ENCODE data around the gene CWF19L2.
"Not testable (repeated sequence)": the region's sequence is repeated elsewhere in the genome, so short reads cannot be mapped to it uniquely, and the experiment has no call there.

The CWF19L2 gene

DNA sequence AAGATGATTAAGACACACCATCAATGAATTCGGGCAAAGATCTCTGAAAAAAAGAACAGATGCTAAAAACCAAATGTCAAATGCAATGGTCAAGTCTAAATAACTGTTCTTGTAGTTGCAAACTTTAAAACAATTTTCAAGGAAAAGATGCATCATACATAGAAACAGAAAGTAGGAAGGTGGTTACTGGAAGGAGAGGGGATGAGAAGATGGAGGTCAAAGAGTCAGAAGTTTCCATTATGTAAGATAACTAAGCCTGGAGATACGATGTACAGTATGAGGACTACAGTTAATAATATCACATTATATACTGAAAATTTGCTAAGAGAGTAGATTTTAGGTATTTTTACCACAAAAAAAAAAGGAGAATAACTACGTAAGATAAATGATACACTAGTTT is 27.1 kb downstream of the CWF19L2 start:
- DNase-seq = no peak

DNA sequence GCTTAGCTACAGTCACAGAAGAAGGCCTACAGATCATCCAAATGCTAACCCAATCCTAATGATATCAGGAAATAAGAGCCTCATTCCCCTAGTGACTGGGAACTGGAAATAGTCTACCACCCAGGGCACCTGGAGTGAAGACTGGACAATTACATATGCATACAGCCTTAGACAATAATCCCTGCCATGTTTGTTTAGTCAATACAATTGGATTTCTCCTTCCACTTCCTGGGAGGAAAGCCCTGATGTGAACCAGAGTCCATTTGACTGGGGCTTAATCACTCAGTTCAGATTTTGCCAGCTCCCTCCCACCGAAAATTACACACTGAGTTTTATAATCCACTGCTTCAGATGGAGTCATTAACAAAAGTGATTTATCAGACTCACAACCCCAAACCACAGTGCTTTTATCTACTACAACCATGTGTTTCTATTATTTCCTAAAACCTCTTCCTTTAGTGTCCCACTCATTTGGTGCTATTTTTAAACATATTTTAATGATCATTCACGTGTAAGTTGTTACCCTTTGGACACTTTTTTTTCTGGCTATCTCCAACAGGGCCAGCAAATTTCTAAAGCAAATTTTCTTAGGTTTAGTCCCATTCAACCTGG is 29.9 kb downstream of the CWF19L2 start:
- no peak for DNase-seq

DNA sequence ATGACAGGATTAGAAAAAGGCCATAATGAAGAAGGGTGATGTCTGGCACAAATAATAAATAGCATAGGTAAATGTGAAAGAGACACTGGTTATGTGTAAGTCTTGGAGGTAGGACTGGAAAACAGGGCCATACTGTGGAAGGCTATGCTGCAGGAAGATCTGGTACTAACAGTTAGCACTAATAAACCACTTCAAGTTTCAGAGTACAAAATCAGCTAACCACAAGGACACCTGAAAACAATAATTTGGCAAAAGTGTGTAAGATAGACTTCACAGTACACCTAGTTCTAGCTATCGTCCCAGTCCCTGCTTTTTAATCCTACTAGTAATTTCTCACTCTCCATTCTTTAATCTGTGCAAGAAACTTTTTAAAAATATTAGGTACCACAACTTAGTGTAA is 44.3 kb downstream of the CWF19L2 start:
- DNase-seq = no peak

DNA sequence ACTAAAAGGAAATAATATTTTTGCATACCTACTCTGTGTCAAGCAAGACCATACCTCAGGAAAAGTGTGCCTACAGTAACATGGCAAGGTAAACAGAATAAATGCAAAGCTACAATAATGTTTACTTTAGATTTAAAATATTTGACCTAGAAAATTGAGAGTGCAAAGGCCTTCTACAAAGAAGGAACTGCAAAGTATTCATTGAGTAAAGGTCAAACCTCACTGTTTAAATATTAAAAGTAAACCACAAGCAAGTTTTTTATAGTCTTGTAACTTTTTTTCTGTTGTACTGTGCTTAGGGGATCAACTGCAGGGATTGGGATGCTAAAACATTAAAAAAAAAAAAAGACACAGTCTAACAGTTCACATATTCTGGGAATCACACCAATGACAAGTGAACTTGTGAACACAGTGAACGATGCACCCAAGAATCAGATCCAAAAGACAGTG is 48.8 kb downstream of the CWF19L2 start:
- DNase-seq = no peak

DNA sequence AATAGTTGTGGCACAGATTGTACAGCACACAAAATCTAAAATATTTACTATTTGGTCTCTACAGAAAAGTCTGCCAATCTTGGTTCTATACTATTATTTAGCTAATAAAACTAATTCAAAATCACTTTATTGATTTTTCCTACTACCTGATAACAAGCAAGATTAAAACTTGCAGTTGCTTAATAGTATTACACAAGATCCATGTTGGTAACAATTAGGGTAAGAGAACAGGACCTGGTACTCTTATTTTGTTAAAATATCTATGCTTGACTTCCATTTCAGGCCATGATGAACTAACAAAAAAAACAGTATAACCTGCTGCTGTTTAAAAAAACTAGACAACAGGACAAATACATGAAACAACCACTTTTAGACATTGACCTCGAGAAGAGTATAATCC is 52.4 kb downstream of the CWF19L2 start:
- DNase-seq = no peak

DNA sequence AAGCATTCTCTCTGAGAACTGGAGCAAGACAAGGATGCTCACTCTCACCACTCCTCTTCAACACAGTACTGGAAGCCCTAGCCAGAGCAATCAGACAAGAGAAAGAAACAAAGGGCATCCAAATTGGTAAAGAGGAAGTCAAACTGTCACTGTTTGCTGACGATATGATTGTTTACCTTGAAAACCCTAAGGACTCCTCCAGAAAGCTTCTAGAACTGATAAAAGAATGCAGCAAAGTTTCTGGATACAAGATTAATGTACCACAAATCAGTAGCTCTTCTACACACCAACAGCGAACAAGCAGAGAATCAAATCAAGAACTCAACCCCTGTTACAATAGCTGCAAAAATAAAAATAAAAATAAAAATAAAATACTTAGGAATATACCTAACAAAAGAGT is 56.5 kb downstream of the CWF19L2 start:
- not testable (repeated sequence) for DNase-seq

DNA sequence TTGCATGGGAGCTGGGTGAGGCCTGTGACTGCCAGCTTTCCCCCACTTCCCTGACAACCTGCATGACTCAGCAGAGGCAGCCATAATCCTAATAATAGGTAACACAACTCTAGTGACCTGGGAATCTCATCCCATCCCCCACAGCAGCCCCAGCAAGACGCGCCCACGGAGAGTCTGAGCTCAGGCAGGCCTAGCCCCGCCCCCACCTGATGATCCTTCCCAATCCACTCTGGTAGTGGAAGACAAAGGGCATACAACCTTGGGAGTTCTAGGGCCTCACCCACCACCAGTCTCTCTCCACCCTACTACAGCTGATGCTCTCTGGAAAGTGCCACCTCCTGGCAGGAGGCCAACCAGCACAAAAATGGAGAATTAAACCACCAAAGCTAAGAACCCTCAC is 60.3 kb downstream of the CWF19L2 start:
- no peak for DNase-seq

DNA sequence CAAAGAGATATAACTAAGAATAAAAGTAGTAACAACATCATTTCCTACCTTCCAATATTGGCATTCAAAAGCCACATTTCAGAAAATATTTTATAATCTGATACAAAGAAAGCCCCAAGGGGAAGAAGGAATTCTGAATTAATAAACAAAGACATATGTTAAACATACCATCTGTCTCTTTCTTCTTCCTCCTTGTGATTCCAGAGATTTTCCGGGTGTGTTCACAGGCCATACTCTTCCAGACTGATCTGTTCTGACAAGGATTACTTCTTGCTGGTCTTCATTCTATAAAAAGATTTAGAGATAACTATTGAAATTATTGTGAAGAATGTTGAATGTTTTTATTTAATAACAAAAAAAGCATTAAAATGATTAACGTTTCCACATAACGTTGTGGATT is 65.0 kb downstream of the CWF19L2 start:
- no peak for DNase-seq

DNA sequence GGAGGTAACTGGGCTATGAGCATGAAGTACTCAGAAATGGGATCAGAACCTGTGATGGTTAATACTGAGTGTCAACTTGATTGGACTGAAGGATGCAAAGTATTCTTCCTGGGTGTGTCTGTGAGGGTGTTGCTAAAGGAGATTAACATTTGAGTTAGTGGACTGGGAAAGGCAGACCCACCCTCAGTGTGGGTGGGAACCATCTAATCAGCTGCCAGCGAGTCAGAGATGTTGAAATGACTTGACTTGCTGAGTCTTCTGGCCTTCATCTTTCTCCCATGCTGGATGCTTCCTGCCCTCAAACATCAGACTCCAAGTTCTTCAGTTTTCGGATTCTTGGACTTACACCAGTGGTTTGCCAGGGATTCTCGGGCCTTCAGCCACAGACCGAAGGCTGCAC is 66.9 kb downstream of the CWF19L2 start:
- DNase-seq = not testable (repeated sequence)

DNA sequence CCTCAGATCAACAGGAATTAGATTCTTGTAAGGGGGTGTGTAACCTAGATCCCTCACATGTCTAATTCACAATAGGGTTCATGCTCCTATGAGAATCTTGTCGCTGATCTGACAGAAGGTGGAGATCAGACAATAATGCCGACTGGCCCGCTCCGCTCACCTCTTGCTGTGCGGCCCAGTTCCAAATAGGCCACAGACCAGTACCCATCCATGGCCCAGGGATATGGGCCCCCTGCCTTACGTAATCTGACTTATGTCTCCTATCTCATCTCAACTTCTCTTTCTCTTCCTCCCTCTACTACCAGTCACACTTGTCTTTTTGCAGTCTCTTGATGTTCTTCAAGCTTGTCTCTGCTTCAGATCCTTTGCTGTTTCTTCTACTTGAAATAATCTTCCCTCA is 70.0 kb downstream of the CWF19L2 start:
- no peak for DNase-seq

DNA sequence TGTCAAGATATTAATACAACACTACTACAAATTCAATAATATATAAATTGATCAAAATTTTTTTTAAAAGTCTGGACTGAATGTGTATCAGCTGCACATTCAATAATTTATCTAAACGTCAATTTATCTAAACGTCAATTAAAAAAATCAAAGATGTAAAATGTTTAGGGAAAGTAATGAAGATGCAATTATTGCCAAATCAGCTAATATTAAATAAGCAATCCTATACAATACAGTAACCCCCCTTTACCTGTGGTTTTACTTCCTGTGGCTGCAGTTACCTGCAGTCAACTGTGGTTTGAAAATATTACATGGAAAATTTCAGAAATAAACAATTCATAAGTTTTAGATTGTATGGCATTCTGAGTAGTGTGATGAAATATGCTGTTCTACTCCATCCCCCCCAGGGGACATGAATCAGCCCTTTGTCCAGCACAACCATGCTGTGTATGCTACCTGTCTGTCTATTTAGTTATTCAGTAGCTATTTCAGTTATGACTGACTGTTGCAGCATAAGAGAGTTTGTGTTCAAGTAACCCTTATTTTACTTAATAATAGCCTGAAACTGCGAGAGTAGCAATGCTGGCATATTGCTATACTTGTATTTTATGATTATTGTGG is 72.2 kb downstream of the CWF19L2 start:
- DNase-seq = no peak

DNA sequence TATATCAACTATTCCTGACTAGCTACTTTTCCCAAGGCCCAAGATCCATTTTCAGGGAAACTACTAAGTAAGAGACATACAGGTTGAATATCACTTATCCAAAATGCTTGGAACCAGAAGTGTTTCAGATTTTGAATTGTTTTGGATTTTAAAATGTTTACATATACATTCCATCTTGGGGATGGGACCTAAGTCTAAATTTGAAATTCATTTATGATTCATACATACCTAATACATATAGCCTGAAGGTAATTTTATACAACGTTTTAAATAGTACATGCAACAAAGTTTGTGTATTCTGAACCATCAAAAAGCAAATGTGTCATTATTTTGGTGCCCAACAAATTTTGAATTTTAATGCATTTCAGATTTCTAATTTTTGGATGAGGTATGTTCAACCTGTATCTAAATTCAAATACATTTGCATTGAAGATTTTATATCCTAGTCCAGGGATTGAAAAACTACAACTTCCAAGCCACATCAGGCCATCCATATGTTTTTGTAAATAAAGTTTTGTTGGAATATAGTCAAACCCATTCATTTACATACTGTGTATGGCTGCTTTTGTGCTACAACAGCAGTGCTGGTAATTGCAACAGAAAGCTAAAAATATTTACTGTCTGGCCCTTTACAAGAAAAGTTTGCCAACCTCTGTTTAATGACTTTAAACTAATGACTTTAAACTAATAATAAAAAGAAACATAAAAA is 73.3 kb downstream of the CWF19L2 start:
- DNase-seq = no peak

DNA sequence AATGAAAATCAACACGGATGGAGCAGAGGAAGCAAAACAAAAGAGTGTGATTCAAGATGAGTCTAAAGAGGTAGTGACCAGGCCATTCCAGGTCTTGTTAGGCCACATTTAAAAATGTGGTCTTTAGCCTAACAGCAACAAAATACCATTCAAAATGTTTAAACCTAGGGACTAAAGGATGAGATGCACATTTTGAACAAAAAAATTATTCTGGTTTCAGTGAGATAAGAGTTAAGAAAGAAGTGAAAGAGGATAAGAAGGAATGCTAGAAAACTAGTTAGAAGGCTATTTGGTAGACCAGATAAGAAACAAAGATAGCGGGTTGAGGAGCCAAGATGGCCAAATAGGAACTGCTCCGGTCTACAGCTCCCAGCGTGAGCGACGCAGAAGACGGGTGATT is 85.2 kb downstream of the CWF19L2 start:
- no peak for DNase-seq

DNA sequence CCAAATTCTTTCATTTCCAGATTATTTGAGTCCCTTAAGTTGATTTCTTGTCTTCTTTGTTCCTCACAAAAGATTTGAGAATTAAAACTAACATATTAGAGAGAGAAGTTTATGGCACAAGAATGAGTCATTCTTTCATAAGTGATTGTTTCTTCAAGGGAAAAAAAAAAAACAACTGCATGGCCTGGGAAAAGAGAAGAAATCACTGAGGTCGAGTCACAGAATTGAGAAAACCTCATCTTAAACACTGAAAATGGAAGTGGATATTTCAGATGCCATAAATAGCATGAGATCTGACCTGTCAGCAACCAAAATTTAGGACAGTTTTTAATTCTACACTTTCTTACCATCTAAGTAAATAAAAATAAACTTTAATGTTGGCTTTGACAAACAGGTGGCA is 87.2 kb downstream of the CWF19L2 start:
- no peak for DNase-seq

DNA sequence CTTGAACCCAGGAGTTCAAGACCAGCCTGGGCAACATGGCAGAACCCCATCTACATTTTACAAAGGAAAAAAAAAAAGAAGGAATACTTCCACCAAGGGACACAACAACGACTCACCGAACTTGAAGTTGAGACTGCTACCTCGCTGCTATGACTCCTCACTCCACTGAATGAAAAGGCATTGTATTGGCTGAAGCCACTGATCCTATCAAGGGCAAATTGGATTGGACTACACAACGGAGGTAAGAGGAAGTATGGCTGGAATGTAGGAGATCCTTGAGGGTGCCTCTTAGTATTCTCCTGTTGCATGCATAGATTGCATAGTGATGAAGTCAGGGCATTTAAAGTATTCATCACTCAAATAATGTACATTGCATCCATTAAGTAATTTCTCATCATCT is 97.9 kb downstream of the CWF19L2 start:
- no peak for DNase-seq

DNA sequence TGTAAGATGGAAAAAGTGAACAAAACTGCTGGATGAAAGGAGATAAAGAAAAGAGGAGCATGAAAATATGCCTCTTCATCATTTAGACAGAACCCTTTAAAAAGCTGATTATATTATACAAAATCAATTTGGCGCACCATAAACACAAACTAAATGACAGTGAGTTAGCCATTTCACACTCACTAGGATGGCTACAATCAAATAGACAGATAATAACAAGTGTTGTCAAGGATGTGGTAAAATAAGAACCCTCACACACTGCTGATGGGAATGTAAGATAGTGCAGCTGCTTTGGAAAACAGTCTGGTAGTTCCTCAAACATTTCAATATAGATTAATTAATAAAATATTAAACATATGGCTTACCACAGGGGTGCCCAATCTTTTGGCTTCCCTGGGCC is 99.7 kb downstream of the CWF19L2 start:
- DNase-seq = no peak

DNA sequence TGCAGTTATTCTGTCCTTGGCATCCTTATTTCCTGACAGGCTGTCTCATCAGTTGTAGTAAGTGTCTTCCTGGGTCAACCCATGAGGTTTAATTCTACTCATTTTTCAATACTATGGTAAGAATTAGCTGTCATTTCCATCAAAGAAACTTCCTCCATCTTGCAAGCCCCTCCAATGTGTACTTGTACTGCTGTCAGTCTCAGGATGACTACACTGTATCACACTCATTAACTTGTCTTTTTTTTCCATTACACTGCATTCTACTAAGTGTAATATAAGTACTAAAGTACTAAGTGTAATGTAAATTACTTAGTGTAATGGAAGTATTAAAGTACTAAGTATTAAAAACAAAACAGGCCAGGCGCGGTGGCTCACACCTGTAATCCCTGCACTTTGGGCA is 102.8 kb downstream of the CWF19L2 start:
- DNase-seq = no peak

DNA sequence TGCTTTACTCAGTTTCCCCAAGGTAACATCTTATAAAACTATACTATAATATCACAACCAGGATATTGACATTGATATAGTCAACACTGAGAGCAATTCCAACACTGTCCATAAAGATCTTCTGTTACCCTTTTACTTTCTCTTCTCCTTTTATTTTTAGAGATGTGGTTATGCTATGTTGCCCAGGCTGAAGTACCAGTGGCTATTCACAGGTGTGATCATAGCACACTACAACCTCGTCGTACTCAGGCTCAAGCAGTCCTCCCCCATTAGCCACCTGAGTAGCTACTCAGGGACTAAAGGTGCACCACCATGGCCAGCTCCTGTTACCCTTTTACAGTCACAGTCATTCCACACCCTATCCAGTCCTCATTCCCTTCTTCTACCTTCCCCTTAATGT is 119.7 kb downstream of the CWF19L2 start:
- no peak for DNase-seq

DNA sequence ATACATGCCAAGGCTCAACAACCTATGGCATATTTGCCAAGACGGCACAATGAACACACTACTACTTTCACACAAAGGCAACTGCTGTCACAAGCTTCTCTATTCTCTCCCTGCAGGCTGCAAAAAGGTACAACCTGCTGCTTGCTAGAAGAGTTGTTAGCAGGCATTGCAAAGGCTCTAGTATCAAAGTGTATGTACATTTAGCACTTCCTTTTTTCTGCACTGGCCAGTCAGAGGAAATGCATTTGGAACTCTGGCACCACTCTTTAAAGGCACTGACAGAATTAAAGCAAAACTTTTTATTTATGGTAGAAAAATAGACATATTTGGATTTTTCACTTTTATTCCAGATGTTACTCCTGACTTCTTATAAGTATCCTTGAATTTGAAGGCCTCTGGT is 125.9 kb downstream of the CWF19L2 start:
- no peak for DNase-seq

DNA sequence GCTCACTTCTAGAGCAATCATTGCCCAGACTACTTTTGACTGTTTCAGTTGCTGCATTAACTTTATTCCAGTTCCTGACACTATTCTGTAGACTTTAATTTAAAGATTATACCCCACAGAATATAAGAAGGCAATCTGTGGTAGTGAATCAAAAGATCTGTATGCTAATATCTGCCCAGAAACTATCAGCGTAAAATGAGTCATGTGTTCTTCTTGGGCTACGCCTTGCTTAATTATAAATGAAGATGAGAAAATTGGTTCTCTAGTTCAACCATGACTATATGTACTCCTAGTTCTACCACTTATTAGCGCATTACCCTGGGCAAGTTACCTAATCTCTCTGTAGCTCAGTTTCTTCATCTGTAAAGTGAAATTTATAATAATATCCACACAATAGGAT is 128.5 kb downstream of the CWF19L2 start:
- no peak for DNase-seq

DNA sequence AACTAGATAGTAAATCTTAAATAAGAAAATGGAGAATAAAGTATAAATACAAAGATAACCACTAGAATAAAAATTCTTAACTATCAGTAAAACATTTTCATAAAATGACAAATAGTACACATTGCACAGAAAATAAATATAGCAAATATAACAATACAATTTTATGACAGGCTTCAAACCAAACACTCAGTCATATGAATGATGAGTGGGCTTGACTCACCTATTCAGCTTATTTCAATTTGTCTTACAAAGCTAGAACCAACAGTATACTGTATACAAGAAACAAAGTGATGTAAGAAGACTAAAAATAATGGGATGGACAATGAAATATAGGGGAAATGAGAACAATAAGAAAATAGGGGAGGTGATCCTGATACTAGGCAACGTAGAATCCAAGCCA is 141.2 kb downstream of the CWF19L2 start:
- DNase-seq = no peak

DNA sequence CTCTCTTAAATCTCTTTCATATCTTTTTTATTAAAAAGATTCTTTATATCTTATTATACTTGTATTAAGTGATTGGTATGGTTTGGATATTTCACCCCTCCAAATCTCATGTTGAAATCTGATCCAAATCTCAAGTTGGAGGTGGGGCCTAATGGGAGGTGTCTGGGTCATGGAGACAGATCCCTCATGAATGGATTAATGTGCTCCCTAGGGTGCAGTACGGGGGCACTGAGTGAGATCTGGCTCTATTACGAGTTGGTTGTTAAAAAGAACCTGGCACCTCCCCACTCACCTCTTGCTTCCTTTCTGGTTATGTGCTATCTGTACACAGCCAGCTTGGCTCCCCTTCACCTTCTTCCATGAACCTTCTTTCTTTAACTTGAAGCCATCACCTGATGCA is 149.6 kb downstream of the CWF19L2 start:
- DNase-seq = no peak

DNA sequence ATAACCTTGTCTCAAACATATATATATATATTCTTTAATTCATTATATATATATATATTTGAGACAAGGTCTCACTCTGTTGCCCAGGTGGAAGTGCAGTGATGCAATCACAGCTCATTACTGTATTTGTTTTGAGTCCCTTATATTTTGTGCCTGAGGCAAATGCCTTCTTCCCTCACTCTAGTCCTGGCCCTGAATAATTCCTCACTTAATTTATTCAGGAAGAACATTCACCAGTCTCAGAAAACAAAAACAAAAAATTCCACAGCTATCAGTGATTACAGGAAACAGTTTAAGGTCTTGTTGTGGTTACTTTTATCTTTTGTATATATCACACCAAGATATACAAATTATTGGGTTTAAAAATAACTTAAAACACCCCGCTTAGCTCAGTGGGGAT is 155.7 kb downstream of the CWF19L2 start:
- no peak for DNase-seq

DNA sequence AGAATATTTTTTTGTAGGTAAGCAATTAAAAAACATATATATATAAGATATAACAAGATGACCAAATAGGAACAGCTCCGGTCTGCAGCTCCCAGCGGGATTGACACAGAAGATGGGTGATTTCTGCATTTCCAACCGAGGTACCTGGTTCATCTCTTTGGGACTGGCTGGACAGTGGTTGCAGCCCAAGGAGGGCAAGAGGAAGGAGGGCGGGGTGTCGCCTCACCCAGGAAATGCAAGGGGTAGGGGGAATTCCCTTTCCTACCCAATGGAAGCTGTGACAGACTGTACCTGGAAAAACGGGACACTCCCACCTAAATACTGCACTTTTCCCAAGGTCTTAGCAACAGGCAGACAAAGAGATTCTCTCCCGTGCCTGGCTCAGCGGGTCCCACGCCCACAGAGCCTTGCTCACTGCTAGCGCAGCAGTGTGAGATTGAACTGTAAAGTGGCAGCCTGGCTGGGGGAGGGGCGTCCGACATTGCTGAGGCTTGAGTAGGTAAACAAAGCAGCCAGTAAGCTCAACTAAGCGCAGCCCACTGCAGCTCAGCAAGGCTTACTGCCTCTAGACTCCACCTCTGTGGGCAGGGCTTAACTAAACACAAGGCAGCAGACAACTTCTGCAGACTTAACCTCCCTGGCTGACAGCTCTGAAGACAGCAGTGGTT is 163.8 kb downstream of the CWF19L2 start:
- DNase-seq = no peak
